Endothelial cell of umbilical vein (primary cell): ENCODE results near the gene CLIP2. TPM values are rescaled to one million over a fixed set of nuclear protein-coding genes. Genes with fewer than 3 reads are reported as not detected.

Experiments used
- BruUV-seq: library from RNA; stranded (reverse); fragments of 400-500 nt; replicated peaks from 2 replicates; lab custom pipeline; 2021; lab: Mats Ljungman, UMichigan
- CTCF ChIA-PET: fragments of 300-600, 350-600 bp; sonication (Branson Sonifier 250); formaldehyde crosslinking; loops from one replicate; lab custom pipeline; 2021; ENCODE audit warnings: antibody characterized with exemption, inconsistent platforms; lab: Charles Lee
- POLR2A ChIA-PET: fragments of 300-600, 350-600 bp; sonication (Branson Sonifier 250); formaldehyde crosslinking; loops from one replicate; lab custom pipeline; 2021; ENCODE audit warnings: antibody characterized with exemption, inconsistent platforms; lab: Charles Lee
- DNase-seq: peaks from one replicate; pipeline ENCODE4 v3.0.0-alpha.2; 2011; ENCODE audit warnings: low read depth, low spot score
- FAIRE-seq: peaks from 2 replicates; lab custom pipeline; 2011; peaks lifted over from hg19 to GRCh38; lab: Jason Lieb, UNC
- H2AFZ ChIP-seq: 2 replicates; pipeline ENCODE4 v1.6.0; 2012; ENCODE audit warnings: low read depth, low read length, control low read depth, inconsistent platforms
- H3K27ac ChIP-seq: 2 replicates; pipeline ENCODE4 v1.5.1; 2011; ENCODE audit warnings: low read depth, mild to moderate bottlenecking, control low read depth, low read length, moderate library complexity; ENCODE audit not compliant: insufficient read depth
- H3K27me3 ChIP-seq, 2 experiments: 2 replicates each; pipeline versions ENCODE4 v1.6.0 to v1.6.1; 2011; ENCODE audit warnings: low read length in 2 of 2, mixed read lengths in 1 of 2; ENCODE audit not compliant: control insufficient read depth in 2 of 2, insufficient read depth in 2 of 2
- H3K36me3 ChIP-seq, 2 experiments: 2 replicates in 1 of 2; 3 replicates in 1 of 2; pipeline ENCODE4 v1.5.1; 2011; ENCODE audit warnings: low read length in 2 of 2, mild to moderate bottlenecking in 1 of 2, moderate library complexity in 1 of 2; ENCODE audit not compliant: control insufficient read depth in 2 of 2, insufficient read depth in 2 of 2; ENCODE audit errors: extremely low read depth in 1 of 2
- H3K4me1 ChIP-seq: 3 replicates; pipeline ENCODE4 v1.5.1; 2011; ENCODE audit warnings: mild to moderate bottlenecking, low read length; ENCODE audit not compliant: control insufficient read depth, insufficient read depth; ENCODE audit errors: extremely low read depth
- H3K4me2 ChIP-seq: 2 replicates; pipeline ENCODE4 v1.6.1; 2011; ENCODE audit warnings: low read length, control low read depth, mixed read lengths; ENCODE audit not compliant: insufficient read depth
- H3K4me3 ChIP-seq, 3 experiments: fragments of 200-600 bp in 1 of 3; sonication (generic), shearing (Covaris generic) in 1 of 3; replicated peaks in 1 of 3; 2 replicates each; pipeline ENCODE4 v1.5.1; 2011 to 2016; ENCODE audit warnings: control low read depth in 3 of 3, low read length in 3 of 3, mild to moderate bottlenecking in 2 of 3, inconsistent platforms in 1 of 3, low read depth in 1 of 3, moderate library complexity in 1 of 3; ENCODE audit not compliant: insufficient read depth in 1 of 3
- H3K79me2 ChIP-seq: 2 replicates; pipeline ENCODE4 v1.6.0; 2012; ENCODE audit warnings: low read length, inconsistent platforms; ENCODE audit not compliant: control insufficient read depth, insufficient read depth
- H3K9ac ChIP-seq: replicated peaks from 2 replicates; pipeline ENCODE3; 2011; ENCODE audit warnings: low read length, control low read depth; ENCODE audit not compliant: insufficient read depth; ENCODE audit errors: extremely low read depth
- H3K9me1 ChIP-seq: replicated peaks from 3 replicates; pipeline ENCODE4 v1.6.0; 2011; ENCODE audit warnings: mild to moderate bottlenecking, low read length; ENCODE audit not compliant: control insufficient read depth, insufficient read depth; ENCODE audit errors: extremely low read depth
- H3K9me3 ChIP-seq: replicated peaks from 2 replicates; pipeline ENCODE4 v1.5.1; 2012; ENCODE audit warnings: low read length, inconsistent platforms; ENCODE audit not compliant: control insufficient read depth, insufficient read depth
- H4K20me1 ChIP-seq: replicated peaks from 2 replicates; pipeline ENCODE3; 2011; ENCODE audit warnings: mild to moderate bottlenecking, low read length; ENCODE audit not compliant: control insufficient read depth, insufficient read depth; ENCODE audit errors: extremely low read depth
- CTCF ChIP-seq, 2 donors: IDR thresholded peaks; 1 replicate in 1 of 2; 2 replicates in 1 of 2; pipeline ENCODE4 v1.5.1; 2011; ENCODE audit warnings: low read length in 2 of 2, mild to moderate bottlenecking in 2 of 2, moderate library complexity in 2 of 2, control low read depth in 1 of 2, inconsistent platforms in 1 of 2, low read depth in 1 of 2; ENCODE audit not compliant: insufficient read depth in 1 of 2; ENCODE audit errors: extremely low read depth in 1 of 2
- EZH2 ChIP-seq: IDR thresholded peaks from 2 replicates; pipeline ENCODE4 v1.6.1; 2012; ENCODE audit warnings: borderline replicate concordance, low read depth, mild to moderate bottlenecking, moderate library complexity, low read length, inconsistent platforms; ENCODE audit not compliant: severe bottlenecking
- FOS ChIP-seq: IDR thresholded peaks from 2 replicates; pipeline ENCODE4 v1.6.1; 2011; ENCODE audit warnings: mild to moderate bottlenecking, low read length, moderate library complexity, borderline replicate concordance; ENCODE audit not compliant: insufficient read depth
- GATA2 ChIP-seq: IDR thresholded peaks from 2 replicates; pipeline ENCODE4 v1.7.0; 2011; ENCODE audit warnings: low read depth, mild to moderate bottlenecking, moderate library complexity, mixed read lengths, low read length; ENCODE audit not compliant: insufficient read length, insufficient read depth
- JUN ChIP-seq: IDR thresholded peaks from 2 replicates; pipeline ENCODE4 v1.6.1; 2011; ENCODE audit warnings: borderline replicate concordance, low read depth; ENCODE audit not compliant: insufficient read length, insufficient read depth
- MYC ChIP-seq: IDR thresholded peaks from one replicate; pipeline ENCODE4 v1.6.1; 2011; ENCODE audit warnings: mild to moderate bottlenecking, low read depth, low read length
- POLR2A ChIP-seq: IDR thresholded peaks from 2 replicates; pipeline ENCODE4 v1.6.1; 2012; ENCODE audit warnings: low read depth, mild to moderate bottlenecking, control low read depth, low read length
- POLR2AphosphoS5 ChIP-seq: IDR thresholded peaks from 2 replicates; pipeline ENCODE4 v1.6.1; 2012; ENCODE audit warnings: low read depth, mild to moderate bottlenecking, control low read depth, low read length, moderate library complexity; ENCODE audit not compliant: insufficient read depth
- dilution Hi-C: fragments of 300-500 bp; cut with MboI; formaldehyde crosslinking; loops from one replicate; pipeline ENCODE4 v1.15.0; 2019; ENCODE audit warnings: low sequenced_read_pairs; ENCODE audit not compliant: extremely low pct_ligation_motif_present
- intact Hi-C: fragments of 100-400 bp; cut with micrococcal nuclease; formaldehyde crosslinking; loops from one replicate; pipeline ENCODE4 v1.10.0; 2022
- polyA plus RNA-seq, 4 experiments: library from polyadenylated mRNA; depleted of rRNA in 3 of 4; stranded (reverse) in 3 of 4; unstranded in 1 of 4; fragments of >200 nt; gene quantifications; 2 replicates each; pipeline versions ENCODE4 v1.2.1 to v1.2.3, GENCODE V29; 2011 to 2012; ENCODE audit warnings: missing spikeins in 1 of 4
- total RNA-seq: library from RNA; stranded (reverse); gene quantifications from 2 replicates; pipeline ENCODE4 v1.2.3, GENCODE V29; 2021
- TF ChIP-seq, protein P1 (sequence below): IDR thresholded peaks from 2 replicates; pipeline ENCODE4 v1.6.1; 2011; ENCODE audit not compliant: insufficient read depth, insufficient read length

CLIP2 gene
- total and polyA plus RNA-seq, 2 donors (not counting 3 experiments of a cell fraction or from before 2014, with no cell fraction given): 8.3 to 37.1 TPM

DNA sequence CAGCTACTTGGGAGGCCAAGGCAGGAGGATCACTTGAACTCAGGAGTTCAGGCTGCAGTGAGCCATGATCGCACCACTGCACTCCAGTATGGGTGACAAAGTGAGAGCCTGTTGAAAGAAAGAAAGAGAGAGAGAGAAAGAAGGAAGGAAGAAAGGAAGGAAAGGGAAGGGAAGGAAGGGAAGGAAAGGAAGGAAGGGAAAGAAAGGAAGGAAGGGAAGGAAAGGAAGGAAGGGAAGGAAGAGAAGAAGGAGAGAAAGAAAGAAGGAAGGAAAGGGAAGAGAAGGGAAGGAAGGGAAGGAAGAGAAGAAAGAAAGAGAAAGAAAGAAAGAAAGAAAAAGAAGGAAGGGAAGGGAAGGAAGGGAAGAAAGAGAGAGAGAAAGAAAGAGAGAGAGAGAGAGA, 61.5 kb downstream of the CLIP2 start:
- Histone ChIP-seq H3K4me1 (peaks cover 9% of the 10 kb centered on the region), H2AFZ (no peak overlapping the region), H3K9me1 (no peaks in the 10 kb centered on the region), H4K20me1 (no peaks in the 10 kb centered on the region), H3K79me2 (no peaks in the 10 kb centered on the region), H3K4me3 (no peak overlapping the region), H3K9me3 (no peaks in the 10 kb centered on the region), H3K36me3 (peaks cover 6% of the 10 kb centered on the region in 2 experiments), H3K27me3 (no peaks in the 10 kb centered on the region), H3K27ac (no peak overlapping the region), H3K9ac (no peak overlapping the region), H3K4me2 (no peak overlapping the region)
- intact Hi-C loops (no loop called here), dilution Hi-C loops (no loop called here)
- TF ChIP-seq EZH2 (no peak), POLR2A (no peak), GATA2 (no peak), POLR2AphosphoS5 (no peak), JUN (no peak), CTCF (IDR thresholded peaks at IDR 0.05; ENCODE audit: extremely low read depth in 1 of 2, insufficient read depth in 1 of 2, low read depth in 1 of 2, low read length in 2 of 2) (no peak), FOS (no peak), MYC (no peak)
- TF ChIP-seq, protein P1, sequence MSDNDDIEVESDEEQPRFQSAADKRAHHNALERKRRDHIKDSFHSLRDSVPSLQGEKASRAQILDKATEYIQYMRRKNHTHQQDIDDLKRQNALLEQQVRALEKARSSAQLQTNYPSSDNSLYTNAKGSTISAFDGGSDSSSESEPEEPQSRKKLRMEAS: no peak
- ChIA-PET POLR2A (no interaction called here), CTCF (no interaction called here)
- no peak for FAIRE-seq
- no TSS peak for BruUV-seq
- DNase-seq: no peak
